Measurements from ENCODE around the gene DENND2A.
"Not testable (repeated sequence)": the region's sequence is repeated elsewhere in the genome, so short reads cannot be mapped to it uniquely, and the experiment has no call there.

DNA sequence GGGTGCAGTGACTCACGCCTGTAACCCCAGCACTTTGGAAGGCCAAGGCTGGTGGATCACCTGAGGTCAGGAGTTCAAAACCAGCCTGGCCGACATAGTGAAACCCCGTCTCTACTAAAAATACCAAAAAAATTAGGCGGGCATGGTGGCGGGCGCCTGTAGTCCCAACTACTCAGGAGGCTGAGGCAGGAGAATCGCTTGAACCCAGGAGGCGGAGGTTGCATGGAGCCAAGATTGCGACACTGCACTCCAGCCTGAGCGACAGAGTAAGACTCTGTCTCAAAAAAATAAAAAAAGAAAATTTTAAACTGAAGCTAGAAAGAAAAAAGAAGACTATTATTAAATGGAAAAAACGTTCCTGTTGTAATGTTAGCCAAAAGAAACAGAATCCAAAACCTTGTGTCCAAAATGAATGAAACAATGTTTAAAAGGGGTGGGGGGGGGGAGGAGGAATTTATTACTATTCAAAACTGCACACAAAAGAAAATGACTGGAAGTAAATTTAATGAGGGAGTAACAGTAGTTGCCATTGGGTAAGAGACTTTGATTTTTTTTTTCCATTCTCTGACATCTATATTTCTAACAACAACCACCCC is 20.6 kb downstream of the DENND2A start:
- TF ChIP-seq POLR2A, CTCF (IDR thresholded peaks at IDR 0.05): not testable (repeated sequence)
